ENCODE data around the gene CMIP. TPM values are rescaled to one million over a fixed set of nuclear protein-coding genes. Genes with fewer than 3 reads are reported as not detected.
A peak's percentile ranks its signal among the peaks of the same experiment; 100 is the strongest.

The CMIP gene
- total and polyA plus RNA-seq, 10 of the 15 experiments (the other 5 are each of a cell fraction or from before 2014, with no cell fraction given): 1.2 to 43.2 (median 4.4) TPM

DNA sequence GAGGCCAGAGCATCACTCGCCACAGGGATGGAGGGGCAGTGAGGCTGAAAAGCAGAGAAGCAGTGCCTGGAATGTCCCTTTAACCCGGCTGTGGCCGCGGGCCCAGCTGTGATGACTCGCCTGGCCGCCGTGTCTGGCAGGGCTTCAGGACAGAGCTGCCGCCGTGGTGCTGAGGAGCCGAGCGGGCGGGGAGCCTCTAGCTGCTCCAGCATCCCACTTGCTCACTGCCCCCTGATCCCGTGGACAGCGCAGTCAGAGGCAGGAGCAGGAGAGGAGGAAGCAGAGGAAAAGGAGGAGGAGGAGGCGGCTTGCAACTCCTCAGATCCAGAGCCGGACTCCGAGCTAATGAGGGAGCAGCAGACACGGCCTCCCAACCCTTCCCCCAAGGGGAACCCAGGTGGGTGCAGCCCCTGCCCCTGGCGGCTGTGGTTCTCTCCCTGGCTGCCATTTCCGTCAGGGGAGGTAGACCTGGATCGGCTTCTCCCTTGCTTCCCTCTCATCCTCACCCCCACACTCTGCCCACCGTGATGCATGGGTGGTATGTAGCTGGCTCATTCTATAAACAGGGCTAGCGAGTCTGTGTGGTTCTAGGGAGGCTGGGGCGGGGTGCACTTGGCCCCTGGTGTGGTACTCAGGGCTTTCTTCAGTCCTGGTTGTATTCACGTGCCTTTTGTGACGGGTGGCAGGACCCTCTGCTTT lies 165.7 kb downstream of the CMIP start:
- Histone ChIP-seq H3K27ac (ENCODE audit: control insufficient read depth, insufficient read depth) (no peak overlapping the region), H3K4me2 (ENCODE audit: control insufficient read depth, insufficient read depth) (no peak overlapping the region), H3K79me2 (ENCODE audit: control insufficient read depth, insufficient read depth, low read length) (no peaks in the 10 kb centered on the region), H4K20me1 (ENCODE audit: control insufficient read depth, insufficient read depth) (0 out of 2 replicates have a peak, but pooled peaks cover 2% of the 10 kb centered on the region), H3K27me3 (replicated peaks in 1 of 2; ENCODE audit: control insufficient read depth in 2 of 2, insufficient read depth in 2 of 2, low read length in 1 of 2) (no peaks in the 10 kb centered on the region), H3K4me3 (no peak overlapping the region), H3K36me3 (ENCODE audit: control insufficient read depth in 2 of 2, insufficient read depth in 2 of 2, low read length in 1 of 2) (peaks cover 6 to 24% of the 10 kb centered on the region in 2 experiments; a peak in 3 of 4 replicates), H3K9ac (ENCODE audit: control insufficient read depth, insufficient read depth, low read length) (no peak overlapping the region), H3K9me3 (replicated peaks; ENCODE audit: control insufficient read depth, insufficient read depth, low read length) (no peaks in the 10 kb centered on the region), H3K4me1 (ENCODE audit: control insufficient read depth, insufficient read depth, low read length) (peaks cover 12% of the 10 kb centered on the region), H2AFZ (ENCODE audit: control insufficient read depth, low read depth, low read length) (no peak overlapping the region)
- RAD21 ChIA-PET (ENCODE audit: unreplicated experiment): no interaction called here
- intact Hi-C loops (cut with micrococcal nuclease; ENCODE audit: unreplicated experiment): no loop called here
- 78% methylated on average over 23 of the region's 26 CpGs for WGBS (ENCODE audit: insufficient coverage, insufficient replicate concordance, low lambda C conversion rate, missing lambda C conversion rate)
- POLR2A ChIA-PET: no interaction called here
- in situ Hi-C loops (cut with MboI): no loop called here
- SMC1A ChIA-PET (ENCODE audit: uncharacterized antibody, unreplicated experiment): no interaction called here
- TF ChIP-seq, protein P1, sequence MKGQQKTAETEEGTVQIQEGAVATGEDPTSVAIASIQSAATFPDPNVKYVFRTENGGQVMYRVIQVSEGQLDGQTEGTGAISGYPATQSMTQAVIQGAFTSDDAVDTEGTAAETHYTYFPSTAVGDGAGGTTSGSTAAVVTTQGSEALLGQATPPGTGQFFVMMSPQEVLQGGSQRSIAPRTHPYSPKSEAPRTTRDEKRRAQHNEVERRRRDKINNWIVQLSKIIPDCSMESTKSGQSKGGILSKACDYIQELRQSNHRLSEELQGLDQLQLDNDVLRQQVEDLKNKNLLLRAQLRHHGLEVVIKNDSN (IDR thresholded peaks at IDR 0.05; ENCODE audit: borderline replicate concordance, extremely low read length, insufficient read depth, low read depth, low read length): peak; percentile 2
- TF ChIP-seq YBX1 (IDR thresholded peaks at IDR 0.05): no peak
- no peak for TF ChIP-seq SMAD1 (IDR thresholded peaks at IDR 0.05; ENCODE audit: low read depth, partially characterized antibody)
- TF ChIP-seq TBL1XR1 (IDR thresholded peaks at IDR 0.05; ENCODE audit: low read depth, low read length): no peak
- no peak for TF ChIP-seq SKIL (IDR thresholded peaks at IDR 0.05; ENCODE audit: low read depth, poor library complexity, severe bottlenecking)
- no TSS peak for BruUV-seq (replicated peaks)
- peak; percentile 15; the same call in 1 of the 3 replicates for ATAC-seq
- DNase-seq (ENCODE audit: low read depth, low spot score): no peak
- no peak for FAIRE-seq
- CTCF ChIA-PET: no interaction called here

Data from GM12878 (cell line).